ENCODE measurements around the gene VEZT.

The VEZT gene

DNA sequence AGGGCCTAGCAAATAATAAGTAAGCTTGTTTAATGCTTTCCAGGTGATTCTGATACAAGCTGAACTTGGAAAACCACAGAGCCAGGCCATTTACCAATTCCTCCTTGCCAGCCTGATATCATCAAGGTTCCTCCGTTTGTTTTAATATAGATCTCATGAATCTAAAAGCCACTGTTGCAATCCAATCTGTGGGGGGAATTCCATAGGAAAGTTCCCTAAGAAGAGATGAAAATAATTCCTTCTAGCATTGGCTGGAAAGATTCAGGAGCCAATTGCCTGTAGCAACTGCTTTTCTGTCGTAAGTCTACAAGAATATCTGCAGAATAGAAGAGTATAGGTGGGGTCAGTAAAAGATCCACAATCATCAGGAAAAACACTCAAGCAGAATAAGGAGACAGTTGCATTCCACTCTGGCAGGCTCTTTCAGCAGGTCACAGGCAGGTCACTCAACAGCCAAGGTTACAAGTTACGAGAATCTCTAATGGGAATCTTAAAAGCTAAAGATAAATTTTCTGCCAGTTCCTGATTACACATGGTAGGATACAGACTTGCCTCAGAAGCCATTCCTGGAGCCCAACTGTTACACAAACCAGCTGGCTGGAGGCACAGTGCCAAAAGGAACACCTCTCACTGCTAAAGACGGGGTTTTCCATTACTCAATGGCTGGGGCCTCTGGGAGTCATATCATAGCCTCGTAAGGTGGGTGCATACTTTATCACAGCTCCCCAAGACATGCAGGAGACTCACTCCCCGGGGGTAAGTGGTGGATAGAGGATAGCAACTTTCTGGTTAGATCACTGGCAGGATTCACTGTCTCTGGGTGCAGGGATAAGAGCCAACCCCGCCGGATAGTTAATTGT is 44.0 kb upstream of the VEZT start:
- ATAC-seq (ENCODE audit: insufficient read depth, low read depth) = no peak
- no peak for DNase-seq
- no peaks in the 10 kb centered on the region for H3K4me1 ChIP-seq (ENCODE audit: insufficient read depth, low read length)
- no peaks in the 10 kb centered on the region for H3K79me2 ChIP-seq (ENCODE audit: insufficient read depth, low read length)
- H3K9me3 ChIP-seq (ENCODE audit: insufficient read depth, low read length, severe bottlenecking) = no peaks in the 10 kb centered on the region
- no peaks in the 10 kb centered on the region for H3K36me3 ChIP-seq (ENCODE audit: insufficient read depth, low read length)
- no peak overlapping the region for H3K9ac ChIP-seq (ENCODE audit: low read depth, low read length)
- no peaks in the 10 kb centered on the region for H3K27me3 ChIP-seq (ENCODE audit: insufficient read depth, low read length, poor library complexity)
- no peak overlapping the region for H3K4me3 ChIP-seq (ENCODE audit: low read depth in 1 of 2, low read length in 2 of 2)
- no peak for TF ChIP-seq EZH2 (IDR thresholded peaks at IDR 0.05; ENCODE audit: borderline replicate concordance, low read depth, low read length, severe bottlenecking)
- H3K27ac ChIP-seq (ENCODE audit: low read length) = no peak overlapping the region
- H4K20me1 ChIP-seq (ENCODE audit: insufficient read depth, low read length) = no peaks in the 10 kb centered on the region
- no peak overlapping the region for H3K4me2 ChIP-seq (ENCODE audit: insufficient read depth, low read length)
- H2AFZ ChIP-seq (ENCODE audit: low read depth, low read length) = no peak overlapping the region

DNA sequence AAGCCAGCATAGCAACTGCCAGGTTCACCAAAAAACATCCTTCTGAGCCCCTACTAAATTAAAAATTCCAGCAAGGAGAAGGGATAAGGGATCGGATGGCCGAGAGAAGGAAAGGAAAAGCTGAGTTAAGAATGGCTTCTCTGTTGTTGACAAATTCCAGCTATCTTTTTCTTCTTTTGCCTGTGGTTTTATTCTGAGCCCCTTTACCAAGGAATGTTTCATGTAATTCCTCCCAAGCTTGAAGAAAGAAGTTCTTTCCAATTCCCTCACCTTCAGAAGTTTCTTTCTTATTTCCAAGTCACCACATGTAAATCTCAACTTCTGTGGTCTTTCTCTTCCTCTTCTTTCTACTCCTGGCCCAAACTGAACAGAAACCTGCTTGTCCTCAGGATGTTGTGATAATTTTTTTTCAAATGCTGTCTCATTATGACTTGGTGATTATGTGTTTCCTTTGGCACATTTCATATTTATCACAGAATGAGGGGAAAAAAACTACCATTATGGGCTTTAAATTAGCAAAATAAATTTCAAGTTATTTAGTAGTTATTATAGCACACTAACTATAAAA is 40.3 kb upstream of the VEZT start:
- no peaks in the 10 kb centered on the region for H3K4me1 ChIP-seq (ENCODE audit: insufficient read depth, low read length)
- H3K27me3 ChIP-seq (ENCODE audit: insufficient read depth, low read length, poor library complexity) = no peaks in the 10 kb centered on the region
- no peak for TF ChIP-seq EZH2 (IDR thresholded peaks at IDR 0.05; ENCODE audit: borderline replicate concordance, low read depth, low read length, severe bottlenecking)
- TF ChIP-seq CTCF (IDR thresholded peaks at IDR 0.05; ENCODE audit: borderline replicate concordance, extremely low read depth, low read length, poor library complexity, severe bottlenecking) = no peak
- H3K4me3 ChIP-seq (ENCODE audit: low read depth in 1 of 2, low read length in 2 of 2) = no peak overlapping the region
- no peaks in the 10 kb centered on the region for H3K36me3 ChIP-seq (ENCODE audit: insufficient read depth, low read length)
- H2AFZ ChIP-seq (ENCODE audit: low read depth, low read length) = no peak overlapping the region
- no peaks in the 10 kb centered on the region for H4K20me1 ChIP-seq (ENCODE audit: insufficient read depth, low read length)
- H3K27ac ChIP-seq (ENCODE audit: low read length) = no peak overlapping the region
- H3K79me2 ChIP-seq (ENCODE audit: insufficient read depth, low read length) = no peaks in the 10 kb centered on the region
- no peaks in the 10 kb centered on the region for H3K9me3 ChIP-seq (ENCODE audit: insufficient read depth, low read length, severe bottlenecking)
- no peak overlapping the region for H3K9ac ChIP-seq (ENCODE audit: low read depth, low read length)
- DNase-seq (no peak), ATAC-seq (ENCODE audit: insufficient read depth, low read depth) (no peak)
- H3K4me2 ChIP-seq (ENCODE audit: insufficient read depth, low read length) = no peak overlapping the region

DNA sequence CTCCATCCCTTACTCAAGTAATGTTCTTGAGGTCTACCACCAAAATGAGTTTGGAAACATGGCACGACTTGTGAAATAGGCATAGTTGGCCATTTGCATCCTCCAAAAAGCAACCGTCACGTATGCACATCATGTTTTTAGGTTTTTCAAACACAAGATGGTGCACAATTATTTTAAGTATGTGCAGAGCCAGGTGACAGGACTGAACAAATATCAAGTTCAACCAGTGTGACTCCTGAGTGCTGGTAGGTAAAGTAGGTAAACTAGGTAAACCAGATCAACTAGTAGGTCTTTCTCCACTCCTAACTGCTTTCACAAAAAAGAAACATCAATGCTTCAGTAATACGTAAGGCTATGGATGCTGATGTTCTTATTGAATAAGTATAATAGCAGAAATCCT is 39.5 kb upstream of the VEZT start:
- no peaks in the 10 kb centered on the region for H4K20me1 ChIP-seq (ENCODE audit: insufficient read depth, low read length)
- no peak overlapping the region for H2AFZ ChIP-seq (ENCODE audit: low read depth, low read length)
- H3K79me2 ChIP-seq (ENCODE audit: insufficient read depth, low read length) = no peaks in the 10 kb centered on the region
- H3K4me2 ChIP-seq (ENCODE audit: insufficient read depth, low read length) = no peak overlapping the region
- H3K9me3 ChIP-seq (ENCODE audit: insufficient read depth, low read length, severe bottlenecking) = no peaks in the 10 kb centered on the region
- TF ChIP-seq CTCF (IDR thresholded peaks at IDR 0.05; ENCODE audit: borderline replicate concordance, extremely low read depth, low read length, poor library complexity, severe bottlenecking) (no peak), EZH2 (IDR thresholded peaks at IDR 0.05; ENCODE audit: borderline replicate concordance, low read depth, low read length, severe bottlenecking) (no peak)
- no peaks in the 10 kb centered on the region for H3K27me3 ChIP-seq (ENCODE audit: insufficient read depth, low read length, poor library complexity)
- no peak overlapping the region for H3K9ac ChIP-seq (ENCODE audit: low read depth, low read length)
- ATAC-seq (ENCODE audit: insufficient read depth, low read depth) (no peak), DNase-seq (no peak)
- no peaks in the 10 kb centered on the region for H3K36me3 ChIP-seq (ENCODE audit: insufficient read depth, low read length)
- H3K4me1 ChIP-seq (ENCODE audit: insufficient read depth, low read length) = no peaks in the 10 kb centered on the region
- H3K4me3 ChIP-seq (ENCODE audit: low read depth in 1 of 2, low read length in 2 of 2) = no peak overlapping the region
- H3K27ac ChIP-seq (ENCODE audit: low read length) = no peak overlapping the region

GRCh38 chr12:95179011-95179410 is 38.6 kb upstream of the VEZT start:
- Histone ChIP-seq H3K36me3 (ENCODE audit: insufficient read depth, low read length) (no peaks in the 10 kb centered on the region), H3K4me1 (ENCODE audit: insufficient read depth, low read length) (no peaks in the 10 kb centered on the region), H3K4me3 (ENCODE audit: low read depth in 1 of 2, low read length in 2 of 2) (no peak overlapping the region), H4K20me1 (ENCODE audit: insufficient read depth, low read length) (no peaks in the 10 kb centered on the region), H3K27me3 (ENCODE audit: insufficient read depth, low read length, poor library complexity) (no peaks in the 10 kb centered on the region), H3K27ac (ENCODE audit: low read length) (no peak overlapping the region), H2AFZ (ENCODE audit: low read depth, low read length) (no peak overlapping the region), H3K9me3 (ENCODE audit: insufficient read depth, low read length, severe bottlenecking) (no peaks in the 10 kb centered on the region), H3K4me2 (ENCODE audit: insufficient read depth, low read length) (no peak overlapping the region), H3K9ac (ENCODE audit: low read depth, low read length) (no peak overlapping the region), H3K79me2 (ENCODE audit: insufficient read depth, low read length) (no peaks in the 10 kb centered on the region)
- DNase-seq (no peak), ATAC-seq (ENCODE audit: insufficient read depth, low read depth) (no peak)
- TF ChIP-seq CTCF (IDR thresholded peaks at IDR 0.05; ENCODE audit: borderline replicate concordance, extremely low read depth, low read length, poor library complexity, severe bottlenecking) = no peak
- TF ChIP-seq EZH2 (IDR thresholded peaks at IDR 0.05; ENCODE audit: borderline replicate concordance, low read depth, low read length, severe bottlenecking) = no peak
